HG03196 (cell line): Measurements from ENCODE around the gene TOGARAM2.
"Not testable (repeated sequence)": the region's sequence is repeated elsewhere in the genome, so short reads cannot be mapped to it uniquely, and the experiment has no call there.

Source experiments
- ATAC-seq: cut with Tn5 transposase; IDR thresholded peaks from one replicate; pipeline ENCODE4 v1.9.1; 2021; ENCODE audit not compliant: unreplicated experiment

Gene TOGARAM2

GRCh38 chr2:29071032-29071975 is 90.2 kb downstream of the TOGARAM2 start:
- ATAC-seq: no peak

- no peak for ATAC-seq
These were observed 91.2 kb downstream of the TOGARAM2 start for GRCh38 chr2:29072251-29072650.

GRCh38 chr2:29072971-29073725 is 92.0 kb downstream of the TOGARAM2 start:
- no peak for ATAC-seq

- no peak for ATAC-seq
These were observed 92.8 kb downstream of the TOGARAM2 start for GRCh38 chr2:29073933-29074332.

GRCh38 chr2:29074411-29074810 is 93.3 kb downstream of the TOGARAM2 start, which contains the start of gene PCARE:
TSS of gene PCARE (minus strand) at chr2:29074523. CDS start at chr2:29074261, 262 bp downstream.
- no peak for ATAC-seq

GRCh38 chr2:29075894-29076705 is 95.0 kb downstream of the TOGARAM2 start:
- ATAC-seq: no peak

GRCh38 chr2:29079887-29080286 is 98.8 kb downstream of the TOGARAM2 start:
- ATAC-seq: no peak

GRCh38 chr2:29080886-29081743 is 100.0 kb downstream of the TOGARAM2 start:
- ATAC-seq: no peak

GRCh38 chr2:29082804-29083495 is 101.9 kb downstream of the TOGARAM2 start:
- no peak for ATAC-seq

- ATAC-seq: no peak
These were observed 103.5 kb downstream of the TOGARAM2 start for GRCh38 chr2:29084554-29084953.

- ATAC-seq: not testable (repeated sequence)
These were observed 109.2 kb downstream of the TOGARAM2 start for GRCh38 chr2:29090311-29090710.

- ATAC-seq: no peak
These were observed 115.9 kb downstream of the TOGARAM2 start for GRCh38 chr2:29096969-29097368.

GRCh38 chr2:29097569-29097968 is 116.5 kb downstream of the TOGARAM2 start:
- no peak for ATAC-seq

GRCh38 chr2:29100564-29100963 is 119.5 kb downstream of the TOGARAM2 start:
- no peak for ATAC-seq
